Measurements from ENCODE around the gene PNCK.

DNA sequence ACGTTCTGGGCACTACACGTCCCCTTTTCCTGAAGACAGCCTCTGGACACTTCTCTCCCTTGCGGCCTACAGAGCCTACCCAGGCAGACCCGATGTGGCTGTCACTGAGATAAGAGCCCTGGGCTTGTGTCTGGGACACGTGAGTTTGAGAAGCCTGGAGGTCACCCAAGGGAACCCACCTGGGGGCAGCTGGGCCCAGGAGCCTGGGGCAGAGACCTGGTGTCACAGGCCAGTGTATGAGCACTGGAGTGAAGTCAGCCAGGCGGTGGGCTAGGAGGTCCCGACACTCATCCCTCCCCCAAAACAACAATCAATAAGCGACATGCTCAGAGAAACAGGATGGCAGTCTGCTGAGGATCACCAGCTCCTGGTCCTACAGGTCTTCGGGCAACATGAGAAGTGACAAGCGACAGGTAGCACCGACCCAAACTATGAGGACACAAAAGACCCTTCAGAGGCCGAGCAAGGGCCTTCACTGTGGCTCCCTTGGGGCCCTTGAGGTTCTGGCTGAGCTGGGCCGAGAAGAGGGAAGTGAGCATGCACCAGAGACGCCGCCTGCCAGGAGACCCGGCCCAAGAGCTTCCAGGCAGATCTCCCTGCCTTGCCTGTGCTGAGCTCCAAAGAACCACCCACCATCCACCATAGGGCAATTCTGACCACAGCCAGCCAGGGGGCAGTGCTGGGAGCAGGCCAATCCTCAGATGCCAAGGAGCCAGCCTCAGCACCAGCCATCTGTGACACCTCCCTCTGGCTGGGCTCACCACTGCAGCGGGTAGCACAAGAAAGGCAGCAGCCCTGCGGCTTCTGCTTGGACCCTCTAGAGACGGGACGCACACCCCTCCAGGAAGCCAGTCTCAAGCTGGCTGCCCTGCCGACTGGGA is 37.6 kb downstream of the PNCK start:
- TF ChIP-seq EZH2phosphoT487 (IDR thresholded peaks at IDR 0.05; ENCODE audit: borderline replicate concordance) (no peak), CTCF (IDR thresholded peaks at IDR 0.05 in 2 of 3, conservative IDR thresholded peaks at IDR 0.05 in 1 of 3; ENCODE audit: borderline replicate concordance in 1 of 3, insufficient read depth in 1 of 3, low read depth in 2 of 3, low read length in 2 of 3) (peak; percentile 55 to 76 (median 70)), SIN3A (IDR thresholded peaks at IDR 0.05; ENCODE audit: low read depth) (no peak), POLR2AphosphoS5 (IDR thresholded peaks at IDR 0.05; ENCODE audit: low read depth, low read length) (no peak), SP1 (IDR thresholded peaks at IDR 0.05; ENCODE audit: low read depth) (no peak), SRF (IDR thresholded peaks at IDR 0.05; ENCODE audit: low read depth) (no peak)
